GM23248 (cell line): Measurements from ENCODE around the gene SURF4.

Source experiments
- EZH2 ChIP-seq: fragments of 200-600 bp; sonication (generic); IDR thresholded peaks from 2 replicates; pipeline ENCODE4 v1.6.1; 2018; ENCODE audit warnings: antibody characterized with exemption, mild to moderate bottlenecking; ENCODE audit not compliant: insufficient read depth, poor library complexity, severe bottlenecking
- EZH2phosphoT487 ChIP-seq: fragments of 200-600 bp; sonication (generic); IDR thresholded peaks from 2 replicates; pipeline ENCODE4 v1.6.1; 2018; ENCODE audit warnings: antibody characterized with exemption, moderate library complexity, mild to moderate bottlenecking, low read depth; ENCODE audit not compliant: insufficient read depth

- TF ChIP-seq EZH2phosphoT487 (no peak), EZH2 (no peak)
Measured at GRCh38 chr9:133408042-133408441, 32.2 kb upstream of the SURF4 start.
